ENCODE results near the gene IFNAR2. TPM values are rescaled to one million over a fixed set of nuclear protein-coding genes. Genes with fewer than 3 reads are reported as not detected.

The IFNAR2 gene
- total and polyA plus RNA-seq, 8 donors, result 4.0 to 26.8 (median 8.0) TPM

GRCh38 chr21:33245289-33245918 is 15.7 kb downstream of the IFNAR2 start:
- Histone ChIP-seq H3K4me1 (no peaks in the 10 kb centered on the region), H3K36me3 (peaks cover 0 to 17% (median 4%) of the 10 kb centered on the region in 3 donors), H3K9me3 (no peaks in the 10 kb centered on the region), H3K27ac (no peak overlapping the region), H3K27me3 (no peaks in the 10 kb centered on the region), H3K4me3 (no peak overlapping the region)
- WGBS, 2 donors, result 79 to 84% methylated on average over 4 of the region's 4 CpGs
- no peak for ATAC-seq
- no peak for TF ChIP-seq CTCF (IDR thresholded peaks at IDR 0.05)
- no peak for FAIRE-seq
- no peak for DNase-seq
- intact Hi-C loops (cut with DNase I), result no loop called here

- H3K9me3 ChIP-seq, result no peaks in the 10 kb centered on the region
- WGBS, 2 donors, result 92 to 96% methylated on average over 5 of the region's 5 CpGs
- no peak overlapping the region for H3K4me3 ChIP-seq
- FAIRE-seq, result no peak
- no peaks in the 10 kb centered on the region for H3K27me3 ChIP-seq
- no peak for TF ChIP-seq CTCF (IDR thresholded peaks at IDR 0.05)
- H3K27ac ChIP-seq, result no peak overlapping the region
- H3K4me1 ChIP-seq, result no peaks in the 10 kb centered on the region
- DNase-seq, result no peak
- ATAC-seq, result no peak
- peaks cover 0 to 20% (median 4%) of the 10 kb centered on the region in 3 donors for H3K36me3 ChIP-seq
- intact Hi-C loops (cut with DNase I), result no loop called here
These were observed 16.8 kb downstream of the IFNAR2 start for GRCh38 chr21:33246506-33246905.

- Histone ChIP-seq H3K4me3 (no peak overlapping the region), H3K36me3 (peaks cover 0 to 20% (median 4%) of the 10 kb centered on the region in 3 donors), H3K9me3 (no peaks in the 10 kb centered on the region), H3K27me3 (no peaks in the 10 kb centered on the region), H3K4me1 (no peaks in the 10 kb centered on the region), H3K27ac (no peak overlapping the region)
- FAIRE-seq (no peak), DNase-seq (no peak), ATAC-seq (no peak)
- TF ChIP-seq CTCF (IDR thresholded peaks at IDR 0.05), result no peak
- intact Hi-C loops (cut with DNase I), result no loop called here
- WGBS, 2 donors, result 91 to 96% methylated on average over 7 of the region's 7 CpGs
These were observed 17.2 kb downstream of the IFNAR2 start for GRCh38 chr21:33246963-33247362.

- WGBS, 2 donors, result 66 to 79% methylated on average over 6 of the region's 6 CpGs
- Histone ChIP-seq H3K4me1 (no peaks in the 10 kb centered on the region), H3K4me3 (no peak overlapping the region), H3K9me3 (no peaks in the 10 kb centered on the region), H3K27me3 (no peaks in the 10 kb centered on the region), H3K36me3 (peaks cover 0 to 20% (median 4%) of the 10 kb centered on the region in 3 donors), H3K27ac (no peak overlapping the region)
- DNase-seq (no peak), FAIRE-seq (no peak), ATAC-seq (peak in 1 of 4 donors; percentile 23)
- intact Hi-C loops (cut with DNase I), result no loop called here
- no peak for TF ChIP-seq CTCF (IDR thresholded peaks at IDR 0.05)
These were observed 17.9 kb downstream of the IFNAR2 start for GRCh38 chr21:33247599-33247998.

GRCh38 chr21:33249331-33250002 is 19.7 kb downstream of the IFNAR2 start:
- WGBS, 2 donors, result 91 to 96% methylated on average over 7 of the region's 7 CpGs
- no peak overlapping the region for H3K4me3 ChIP-seq
- H3K9me3 ChIP-seq, result no peaks in the 10 kb centered on the region
- TF ChIP-seq CTCF (IDR thresholded peaks at IDR 0.05), result no peak
- H3K36me3 ChIP-seq, result peaks cover 0 to 20% (median 8%) of the 10 kb centered on the region in 3 donors
- H3K4me1 ChIP-seq, result no peaks in the 10 kb centered on the region
- no peak overlapping the region for H3K27ac ChIP-seq
- FAIRE-seq (no peak), DNase-seq (no peak), ATAC-seq (no peak)
- no peaks in the 10 kb centered on the region for H3K27me3 ChIP-seq
- intact Hi-C loops (cut with DNase I), result no loop called here

All from pancreas (tissue), 10 donors.